Colonic mucosa (tissue), 4 donors: Measurements from ENCODE around the gene EDIL3. TPM values are rescaled to one million over a fixed set of nuclear protein-coding genes. Genes with fewer than 3 reads are reported as not detected.

Experiments used
- DNase-seq: peaks from one replicate; pipeline ENCODE4 v3.0.0-alpha.2; 2020
- H3K27ac ChIP-seq: fragments of 200-600 bp; one replicate; pipeline ENCODE4 v1.8.0; 2021
- H3K27me3 ChIP-seq: fragments of 200-600 bp; one replicate; pipeline ENCODE4 v1.8.0; 2021
- H3K36me3 ChIP-seq: fragments of 200-600 bp; one replicate; pipeline ENCODE4 v1.8.0; 2021
- H3K4me1 ChIP-seq: fragments of 200-600 bp; one replicate; pipeline ENCODE4 v1.8.0; 2021; ENCODE audit warnings: mild to moderate bottlenecking
- H3K4me3 ChIP-seq: fragments of 200-600 bp; one replicate; pipeline ENCODE4 v1.8.0; 2021
- H3K9ac ChIP-seq, 2 donors: one replicate each; pipeline ENCODE4 v1.7.0; 2013; ENCODE audit warnings: control low read depth in 2 of 2, low read depth in 2 of 2, low read length in 2 of 2
- H3K9me3 ChIP-seq: fragments of 200-600 bp; one replicate; pipeline ENCODE4 v1.8.0; 2021
- intact Hi-C: fragments of 100-400 bp; cut with DNase I; formaldehyde crosslinking; loops from one replicate; pipeline ENCODE4 v1.14.1; 2022
- total RNA-seq, 2 donors: library from RNA; stranded (reverse); fragmentation: NEBNext Ultra II Directional in 1 of 2; extraction: Animal tissue kit (Norgen Biotek cat#: 25700) in 1 of 2; gene quantifications; one replicate each; pipeline ENCODE4 v1.2.1, GENCODE V29; 2021
- TF ChIP-seq, protein P1 (sequence below): fragments of 200-600 bp; IDR thresholded peaks from one replicate; pipeline ENCODE4 v1.8.0; 2022; ENCODE audit warnings: antibody characterized with exemption, mild to moderate bottlenecking
- donor health status: healthy.
- donor health status: DM: no; HTN: no; CAD: no.
- donor health status: DM: no; HTN: no; CAD: no.

Gene EDIL3
- total RNA-seq, 2 donors from 2014 or later, result 23.6 to 27.5 TPM

DNA sequence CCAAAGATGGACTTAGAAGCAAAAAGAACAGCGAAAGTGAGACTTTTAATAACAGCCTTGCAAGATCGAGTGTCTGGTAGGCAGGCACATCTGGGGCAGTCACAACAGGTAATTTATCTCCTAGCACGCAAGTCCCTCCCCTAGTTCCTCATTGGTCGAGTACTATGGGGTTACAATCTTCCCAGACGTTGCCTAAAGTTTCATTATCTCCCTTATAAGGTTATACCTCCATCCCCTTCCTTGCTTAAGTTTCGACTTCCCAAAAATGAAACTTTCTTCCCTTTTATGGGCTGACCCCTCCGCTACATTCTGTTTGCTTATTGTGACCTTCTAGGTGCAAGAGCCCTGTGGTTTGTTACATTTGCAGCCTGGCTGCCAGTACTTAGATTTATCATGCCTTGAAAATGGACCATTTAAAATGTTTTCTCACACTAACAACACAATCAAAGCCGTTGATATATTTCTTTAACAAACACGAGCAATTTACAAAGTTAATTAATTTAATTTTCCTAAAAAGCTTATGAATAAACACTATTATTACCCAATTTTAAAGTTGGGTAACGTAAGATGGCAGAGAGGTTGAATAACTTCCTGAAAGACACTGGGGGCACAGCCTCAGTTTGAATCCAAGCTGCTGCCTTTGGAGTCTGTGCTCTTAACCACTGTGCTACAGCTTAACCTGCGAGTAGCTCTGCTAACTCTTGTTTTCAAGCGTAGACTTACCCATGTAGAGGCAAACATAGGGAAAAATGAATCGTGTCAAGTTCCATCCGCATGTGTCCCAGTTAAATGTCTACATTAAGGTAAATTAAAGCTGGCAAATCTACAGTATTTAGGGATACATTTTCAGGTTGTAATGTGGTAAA, 91.7 kb downstream of the EDIL3 start:
- intact Hi-C loops, result no loop called here
- no peak for DNase-seq
- Histone ChIP-seq H3K36me3 (no peaks in the 10 kb centered on the region), H3K4me3 (no peak overlapping the region), H3K4me1 (no peaks in the 10 kb centered on the region), H3K9me3 (no peaks in the 10 kb centered on the region), H3K27ac (no peak overlapping the region), H3K9ac (no peak overlapping the region), H3K27me3 (no peaks in the 10 kb centered on the region)
- TF ChIP-seq, protein P1, sequence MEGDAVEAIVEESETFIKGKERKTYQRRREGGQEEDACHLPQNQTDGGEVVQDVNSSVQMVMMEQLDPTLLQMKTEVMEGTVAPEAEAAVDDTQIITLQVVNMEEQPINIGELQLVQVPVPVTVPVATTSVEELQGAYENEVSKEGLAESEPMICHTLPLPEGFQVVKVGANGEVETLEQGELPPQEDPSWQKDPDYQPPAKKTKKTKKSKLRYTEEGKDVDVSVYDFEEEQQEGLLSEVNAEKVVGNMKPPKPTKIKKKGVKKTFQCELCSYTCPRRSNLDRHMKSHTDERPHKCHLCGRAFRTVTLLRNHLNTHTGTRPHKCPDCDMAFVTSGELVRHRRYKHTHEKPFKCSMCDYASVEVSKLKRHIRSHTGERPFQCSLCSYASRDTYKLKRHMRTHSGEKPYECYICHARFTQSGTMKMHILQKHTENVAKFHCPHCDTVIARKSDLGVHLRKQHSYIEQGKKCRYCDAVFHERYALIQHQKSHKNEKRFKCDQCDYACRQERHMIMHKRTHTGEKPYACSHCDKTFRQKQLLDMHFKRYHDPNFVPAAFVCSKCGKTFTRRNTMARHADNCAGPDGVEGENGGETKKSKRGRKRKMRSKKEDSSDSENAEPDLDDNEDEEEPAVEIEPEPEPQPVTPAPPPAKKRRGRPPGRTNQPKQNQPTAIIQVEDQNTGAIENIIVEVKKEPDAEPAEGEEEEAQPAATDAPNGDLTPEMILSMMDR, result no peak

DNA sequence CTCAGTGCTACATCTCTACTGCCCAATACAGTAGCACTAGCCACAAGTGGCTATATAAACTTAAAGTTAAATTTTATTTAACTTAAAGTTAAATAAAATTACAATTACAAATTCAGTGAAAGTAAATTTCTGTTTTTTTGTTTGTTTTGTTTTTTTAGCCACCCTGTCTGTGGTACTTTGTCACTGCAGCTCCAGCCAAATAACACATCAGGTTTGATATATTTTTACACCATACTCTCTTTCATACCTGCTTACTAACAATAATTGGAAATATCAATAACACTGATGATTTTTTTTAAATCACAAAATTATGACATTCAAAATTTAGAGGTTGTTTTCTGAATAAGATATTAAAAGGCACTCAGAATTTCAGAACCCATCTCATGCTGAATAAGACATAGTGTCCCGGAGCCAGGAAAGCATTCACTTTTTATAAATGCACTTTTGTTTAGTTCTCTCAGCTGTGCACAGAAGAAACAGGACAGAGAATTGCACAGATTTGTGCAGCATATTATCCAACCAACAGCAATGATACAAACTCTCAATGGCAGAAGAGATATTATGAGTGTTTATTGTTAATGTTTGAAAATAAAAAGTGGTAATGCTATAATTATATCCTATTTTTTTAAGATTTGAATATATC, 92.6 kb downstream of the EDIL3 start:
- H3K4me1 ChIP-seq, result no peaks in the 10 kb centered on the region
- no peak overlapping the region for H3K9ac ChIP-seq
- H3K27me3 ChIP-seq, result no peaks in the 10 kb centered on the region
- TF ChIP-seq, protein P1, result no peak
- intact Hi-C loops, result no loop called here
- H3K9me3 ChIP-seq, result no peaks in the 10 kb centered on the region
- H3K36me3 ChIP-seq, result no peaks in the 10 kb centered on the region
- no peak overlapping the region for H3K27ac ChIP-seq
- H3K4me3 ChIP-seq, result no peak overlapping the region
- no peak for DNase-seq

DNA sequence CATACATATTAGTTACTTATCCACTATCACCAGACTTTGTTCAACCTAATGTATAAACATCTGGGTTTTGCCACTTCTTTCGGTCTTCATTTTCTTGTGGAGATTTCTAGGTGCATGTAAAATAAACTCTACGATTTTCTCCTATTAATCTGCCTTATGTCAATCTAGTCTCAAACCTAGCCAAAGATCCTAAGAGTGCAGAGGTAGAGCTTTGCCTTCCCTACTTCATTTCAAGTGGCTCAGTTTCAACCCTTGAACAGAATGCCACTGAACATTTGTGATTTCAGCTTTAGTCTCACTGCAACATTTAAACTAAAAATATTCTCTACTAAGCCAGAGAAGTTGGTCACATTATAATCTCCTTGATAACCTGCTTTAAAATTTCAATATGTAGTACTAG, 94.0 kb downstream of the EDIL3 start:
- H3K4me3 ChIP-seq, result no peak overlapping the region
- intact Hi-C loops, result no loop called here

DNA sequence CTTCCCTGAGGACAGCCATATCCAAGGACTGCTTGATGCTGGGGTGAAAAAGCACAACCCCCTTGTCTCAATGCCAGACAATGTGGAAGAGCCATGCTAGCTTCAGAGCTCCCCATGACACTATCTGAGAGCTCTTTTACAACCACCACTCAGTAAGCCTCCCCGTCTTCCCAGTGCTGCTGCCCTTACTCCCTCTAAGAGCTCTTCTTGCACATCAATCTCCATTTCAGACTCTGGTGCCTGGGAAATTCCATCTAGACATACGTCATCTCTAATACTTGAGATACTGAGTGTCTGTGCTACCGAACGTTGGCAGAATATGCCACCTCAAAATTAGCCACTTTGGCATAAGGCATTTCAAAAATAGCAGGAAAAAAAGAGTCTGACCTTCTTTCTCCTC, 94.5 kb downstream of the EDIL3 start:
- H3K9me3 ChIP-seq, result no peaks in the 10 kb centered on the region
- H3K4me3 ChIP-seq, result no peak overlapping the region
- no peak for DNase-seq
- no peaks in the 10 kb centered on the region for H3K27me3 ChIP-seq
- TF ChIP-seq, protein P1, result no peak
- H3K36me3 ChIP-seq, result no peaks in the 10 kb centered on the region
- no peak overlapping the region for H3K9ac ChIP-seq
- intact Hi-C loops, result no loop called here
- H3K4me1 ChIP-seq, result no peaks in the 10 kb centered on the region
- no peak overlapping the region for H3K27ac ChIP-seq

More for the DNA sequence above, 94.0 kb downstream of the EDIL3 start:
- Histone ChIP-seq H3K27me3 (no peaks in the 10 kb centered on the region), H3K9me3 (no peaks in the 10 kb centered on the region), H3K9ac (no peak overlapping the region), H3K4me1 (no peaks in the 10 kb centered on the region), H3K27ac (no peak overlapping the region), H3K36me3 (no peaks in the 10 kb centered on the region)
- no peak for DNase-seq
- TF ChIP-seq, protein P1, result no peak

DNA sequence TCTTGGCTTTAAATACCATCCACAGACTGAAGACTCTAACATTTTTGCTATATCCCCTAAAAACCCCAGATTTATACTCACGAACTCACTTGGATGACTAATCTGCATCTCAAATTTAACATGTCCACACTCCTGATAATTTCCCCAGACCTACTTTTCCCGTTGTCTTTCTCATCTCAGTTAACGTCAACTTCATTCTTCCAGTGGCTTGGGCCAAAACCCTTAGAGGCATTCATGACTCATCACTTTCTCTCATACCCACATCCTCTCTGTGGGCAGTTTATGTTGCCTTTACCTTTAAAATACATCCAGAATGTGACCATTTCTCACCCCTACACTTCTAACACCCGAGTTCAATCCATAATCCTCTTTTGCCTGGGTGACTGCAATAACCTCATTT, 96.7 kb downstream of the EDIL3 start:
- H3K27ac ChIP-seq, result no peak overlapping the region
- intact Hi-C loops, result no loop called here
- TF ChIP-seq, protein P1, result no peak
- no peaks in the 10 kb centered on the region for H3K4me1 ChIP-seq
- no peak overlapping the region for H3K4me3 ChIP-seq
- no peaks in the 10 kb centered on the region for H3K27me3 ChIP-seq
- DNase-seq, result no peak
- no peaks in the 10 kb centered on the region for H3K9me3 ChIP-seq
- no peaks in the 10 kb centered on the region for H3K36me3 ChIP-seq
- H3K9ac ChIP-seq, result no peak overlapping the region
